GM21825 (cell line): ENCODE data around the gene ST3GAL4.
"Not testable (repeated sequence)": the region's sequence is repeated elsewhere in the genome, so short reads cannot be mapped to it uniquely, and the experiment has no call there.

ENCODE experiments used
- ATAC-seq: cut with Tn5 transposase; IDR thresholded peaks from one replicate; pipeline ENCODE4 v1.9.1; 2021; ENCODE audit warnings: mild to moderate bottlenecking, moderate library complexity; ENCODE audit not compliant: unreplicated experiment

Gene ST3GAL4

DNA sequence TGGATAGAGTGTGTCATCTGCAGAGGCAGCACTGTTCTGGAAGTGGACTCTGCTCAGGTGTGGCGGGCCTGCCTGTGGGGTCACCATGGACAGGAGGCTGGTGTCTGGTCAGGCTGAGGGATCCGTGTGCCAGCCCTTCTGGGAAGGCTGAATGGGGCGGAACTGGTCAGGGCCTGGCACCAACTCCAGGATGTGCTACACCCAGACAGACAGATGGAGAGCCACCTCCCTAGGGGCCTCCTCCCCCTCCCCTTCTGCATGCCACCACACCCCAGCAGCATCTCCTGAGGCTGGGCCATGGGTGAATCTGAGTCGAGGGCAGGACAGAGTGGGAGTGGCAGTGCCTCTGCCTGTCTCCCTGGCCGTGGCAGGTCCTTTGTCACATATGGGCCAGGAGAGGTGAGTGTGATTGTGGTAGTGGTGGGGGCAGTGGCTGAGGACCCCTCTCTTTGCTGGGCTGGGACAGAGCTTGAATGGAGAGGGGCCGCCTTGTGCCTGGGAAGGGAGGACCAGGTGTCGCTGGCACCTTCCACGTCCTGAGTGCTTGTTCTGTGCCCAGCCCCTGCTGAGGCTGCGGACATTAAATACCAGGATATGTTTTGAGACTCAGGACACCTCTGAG lies 29.1 kb downstream of the ST3GAL4 start:
- no peak for ATAC-seq

GRCh38 chr11:126385991-126386728 lies 30.7 kb downstream of the ST3GAL4 start:
- ATAC-seq = no peak

- not testable (repeated sequence) for ATAC-seq
These were observed 31.2 kb downstream of the ST3GAL4 start for GRCh38 chr11:126386729-126387071.

DNA sequence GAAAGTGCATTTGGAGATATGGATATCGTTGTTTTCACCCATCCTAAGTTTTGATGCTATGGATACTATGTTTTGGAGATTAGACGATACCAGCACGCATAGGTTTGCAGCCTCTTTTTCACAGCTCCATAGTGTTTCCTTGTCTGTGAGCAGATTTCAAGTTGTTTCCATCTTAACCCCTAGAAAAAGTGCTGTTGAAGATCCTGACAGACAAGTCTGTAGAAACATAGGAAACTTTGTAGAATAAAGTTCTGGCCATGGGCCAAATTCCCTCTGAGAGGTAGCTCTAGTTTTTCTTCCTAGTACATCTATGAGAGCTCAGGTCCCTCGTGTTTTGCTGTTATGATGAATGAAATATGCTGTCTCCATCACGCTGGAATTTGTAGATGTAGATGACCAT lies 32.4 kb downstream of the ST3GAL4 start:
- no peak for ATAC-seq

DNA sequence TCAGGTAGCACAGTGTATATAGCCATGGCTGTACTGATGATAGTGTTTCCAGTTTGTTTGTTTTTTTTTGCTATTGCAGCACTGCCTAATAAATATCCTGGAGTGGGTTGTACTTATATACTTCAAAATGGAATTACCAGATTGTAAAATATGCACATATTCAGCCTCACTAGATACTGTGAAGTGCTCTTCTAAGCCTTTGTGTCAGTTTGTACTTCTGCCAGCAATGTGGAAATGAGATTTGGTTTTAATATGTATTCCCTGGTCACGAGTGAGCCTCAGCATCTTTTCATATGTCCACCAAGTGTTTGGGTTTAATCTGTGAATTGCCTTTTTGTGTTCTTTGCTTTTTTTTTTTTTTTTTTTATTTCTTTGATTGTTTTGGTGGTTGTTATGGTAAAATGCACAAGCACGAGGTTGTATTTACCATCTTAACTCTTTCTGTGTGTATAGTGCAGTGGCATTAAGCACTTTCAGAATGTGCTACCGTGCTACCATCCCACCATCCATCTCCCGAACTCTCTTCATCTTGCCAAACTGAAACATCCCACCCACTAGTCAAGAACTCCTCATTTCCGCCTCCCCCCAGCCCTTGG lies 34.9 kb downstream of the ST3GAL4 start:
- no peak for ATAC-seq

- no peak for ATAC-seq
These were observed 35.9 kb downstream of the ST3GAL4 start for GRCh38 chr11:126391286-126391954.

GRCh38 chr11:126391970-126392632 lies 36.6 kb downstream of the ST3GAL4 start:
- ATAC-seq = peak; percentile 73

DNA sequence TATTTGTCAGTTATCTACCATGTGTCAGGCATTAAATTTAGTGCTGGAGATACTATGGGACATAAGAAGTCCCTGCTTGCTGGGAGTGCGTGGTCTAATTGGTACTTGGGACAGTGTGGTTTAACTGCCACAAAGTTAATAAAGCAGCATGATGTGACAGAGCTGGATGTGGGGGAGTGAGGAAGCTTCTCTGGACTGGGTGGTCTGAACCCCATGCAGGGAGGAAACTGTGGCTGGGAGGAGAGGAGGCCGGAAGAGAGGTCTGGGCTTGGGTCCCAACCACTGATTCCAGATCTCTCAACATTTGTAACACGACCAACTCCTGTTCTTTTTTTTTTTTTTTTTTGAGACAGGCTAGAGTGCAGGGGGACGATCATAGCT lies 37.1 kb downstream of the ST3GAL4 start:
- ATAC-seq = peak; percentile 38

- ATAC-seq = no peak
These were observed 37.7 kb downstream of the ST3GAL4 start for GRCh38 chr11:126393143-126393542.

GRCh38 chr11:126394036-126394435 lies 38.5 kb downstream of the ST3GAL4 start:
- no peak for ATAC-seq

- not testable (repeated sequence) for ATAC-seq
These were observed 39.2 kb downstream of the ST3GAL4 start for GRCh38 chr11:126394634-126395072.

DNA sequence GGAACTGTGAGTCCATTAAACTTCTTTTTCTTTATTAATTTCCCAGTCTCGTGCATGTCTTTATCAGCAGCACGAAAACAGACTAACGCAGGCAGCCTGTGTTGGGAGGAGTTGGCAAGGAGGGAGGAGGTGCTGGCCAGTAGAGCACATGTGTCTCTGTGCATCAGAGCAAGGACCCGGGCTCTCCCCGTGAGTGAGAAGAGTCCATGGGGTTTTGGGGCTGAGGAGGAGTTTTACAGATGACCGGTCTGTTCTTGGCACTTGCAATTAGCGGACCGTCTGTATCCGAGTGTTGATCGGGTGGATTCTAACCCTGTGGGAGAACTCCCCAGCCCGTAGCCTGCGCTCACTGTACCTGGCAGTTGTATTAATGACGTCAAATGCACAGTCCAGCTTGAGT lies 40.3 kb downstream of the ST3GAL4 start:
- ATAC-seq = not testable (repeated sequence)

- ATAC-seq = not testable (repeated sequence)
These were observed 40.8 kb downstream of the ST3GAL4 start for GRCh38 chr11:126396266-126396665.

- ATAC-seq = no peak
These were observed 41.5 kb downstream of the ST3GAL4 start for GRCh38 chr11:126396965-126397364.

- no peak for ATAC-seq
These were observed 42.8 kb downstream of the ST3GAL4 start for GRCh38 chr11:126398296-126398695.

GRCh38 chr11:126398721-126399120 lies 43.2 kb downstream of the ST3GAL4 start:
- no peak for ATAC-seq

DNA sequence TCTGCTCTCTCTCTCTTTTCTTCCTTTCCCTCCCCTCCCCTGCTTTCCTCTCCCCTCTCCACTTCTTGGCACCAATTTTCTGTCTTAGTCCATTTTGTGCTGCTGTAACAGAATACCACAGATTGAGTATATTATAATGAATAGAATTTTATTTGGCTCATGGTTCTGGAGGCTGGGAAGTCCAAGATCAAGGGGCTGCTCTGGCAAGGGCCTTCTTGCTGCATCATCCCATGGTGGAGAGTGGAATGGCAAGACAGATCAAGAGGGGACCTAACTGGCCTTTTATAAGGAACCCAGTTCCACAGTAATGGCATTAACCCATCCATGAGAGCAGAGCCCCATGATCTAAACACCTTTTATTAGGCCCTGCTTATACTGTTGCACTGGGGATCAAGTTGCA lies 44.5 kb downstream of the ST3GAL4 start:
- ATAC-seq = no peak

- ATAC-seq = no peak
These were observed 45.0 kb downstream of the ST3GAL4 start for GRCh38 chr11:126400479-126400878.

- ATAC-seq = no peak
These were observed 47.6 kb downstream of the ST3GAL4 start for GRCh38 chr11:126403022-126403581.

DNA sequence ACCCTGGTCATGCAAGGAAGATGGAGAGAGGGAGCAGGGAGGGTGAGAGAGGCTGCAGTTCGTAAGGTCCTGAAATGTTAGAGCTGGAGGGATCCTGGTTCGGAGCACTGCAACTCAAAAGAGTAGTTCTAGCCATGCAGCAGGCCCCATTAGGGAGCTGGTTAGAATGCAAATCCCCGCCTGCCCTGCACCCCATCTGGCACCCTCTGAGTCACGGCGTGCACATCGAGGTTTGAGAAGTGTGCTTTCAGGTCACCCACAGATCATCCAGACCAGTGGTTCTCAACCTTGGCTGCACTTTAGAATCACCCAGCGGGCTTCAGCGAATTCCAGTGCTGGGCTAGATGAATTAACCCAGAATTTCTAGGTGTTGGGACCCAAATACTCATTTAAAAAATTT lies 48.2 kb downstream of the ST3GAL4 start:
- peak; percentile 92 for ATAC-seq

GRCh38 chr11:126404367-126404766 lies 48.9 kb downstream of the ST3GAL4 start:
- no peak for ATAC-seq
